NCI-H1436 (cell line): ENCODE measurements around the gene SKIC3.

Experiments
- DNase-seq: peaks from one replicate; lab custom pipeline; 2025; lab: John Stamatoyannopoulos, UW

SKIC3 gene

DNA sequence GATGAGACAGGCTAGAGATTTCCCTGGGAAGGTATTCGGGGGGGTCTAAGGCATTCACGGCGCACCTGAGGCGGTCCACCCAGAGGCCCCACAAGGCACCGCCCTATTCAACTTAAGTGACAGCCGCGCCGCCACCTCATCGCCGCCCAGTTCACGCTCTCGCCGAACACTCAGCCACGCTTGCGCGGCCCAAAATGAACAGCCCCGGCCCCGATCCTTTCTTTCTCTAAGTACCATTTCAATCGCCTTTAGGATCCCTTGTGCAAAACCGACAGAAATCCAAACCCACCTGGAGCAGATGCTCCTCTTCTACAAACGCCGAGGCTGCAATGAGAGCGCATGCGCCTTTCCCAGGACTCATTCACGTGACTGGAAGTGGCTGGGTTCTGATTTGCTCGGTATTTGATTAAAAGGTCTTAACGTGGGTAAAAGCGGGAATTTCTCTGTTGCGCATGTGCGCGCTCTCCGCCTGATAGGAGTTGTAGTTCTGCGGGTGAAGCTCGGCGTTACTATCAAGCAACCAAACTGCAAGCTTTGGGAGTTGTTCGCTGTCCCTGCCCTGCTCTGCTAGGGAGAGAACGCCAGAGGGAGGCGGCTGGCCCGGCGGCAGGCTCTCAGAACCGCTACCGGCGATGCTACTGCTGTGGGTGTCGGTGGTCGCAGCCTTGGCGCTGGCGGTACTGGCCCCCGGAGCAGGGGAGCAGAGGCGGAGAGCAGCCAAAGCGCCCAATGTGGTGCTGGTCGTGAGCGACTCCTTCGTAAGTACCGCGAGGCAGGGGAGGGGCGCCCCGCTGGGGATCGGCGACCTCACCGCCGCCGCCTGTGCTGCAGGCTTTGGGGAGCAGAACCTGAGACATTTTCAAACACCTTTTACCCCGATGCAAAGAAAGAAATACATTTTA, at the start of gene SKIC3, which contains the start of gene ARSK:
Gene SKIC3 (minus strand): TSS at position 331 of the 902 bp plus-strand sequence. CDS start 7,827 bp downstream, outside the sequence.
Gene ARSK (plus strand): TSS at position 455 of the 902 bp plus-strand sequence. CDS start 178 bp downstream, at position 633.
- DNase-seq, result peak; percentile 95

DNA sequence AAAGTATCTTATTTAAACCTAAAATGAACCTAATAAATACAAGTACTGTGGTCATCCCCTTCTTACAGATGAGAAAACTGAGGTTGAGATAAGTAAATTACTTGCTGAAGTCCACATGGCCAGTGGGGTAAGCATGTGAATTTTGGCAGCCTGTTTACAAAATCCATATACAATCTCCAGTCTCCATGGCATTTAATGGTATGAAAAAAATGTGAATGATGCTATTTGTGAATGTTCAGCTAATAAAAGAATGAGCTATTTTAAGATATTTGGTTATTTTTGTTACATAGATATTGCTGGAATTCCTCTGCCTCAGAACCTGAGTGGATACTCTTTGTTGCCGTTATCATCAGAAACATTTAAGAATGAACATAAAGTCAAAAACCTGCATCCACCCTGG, 45.8 kb upstream of the SKIC3 start:
- no peak for DNase-seq

DNA sequence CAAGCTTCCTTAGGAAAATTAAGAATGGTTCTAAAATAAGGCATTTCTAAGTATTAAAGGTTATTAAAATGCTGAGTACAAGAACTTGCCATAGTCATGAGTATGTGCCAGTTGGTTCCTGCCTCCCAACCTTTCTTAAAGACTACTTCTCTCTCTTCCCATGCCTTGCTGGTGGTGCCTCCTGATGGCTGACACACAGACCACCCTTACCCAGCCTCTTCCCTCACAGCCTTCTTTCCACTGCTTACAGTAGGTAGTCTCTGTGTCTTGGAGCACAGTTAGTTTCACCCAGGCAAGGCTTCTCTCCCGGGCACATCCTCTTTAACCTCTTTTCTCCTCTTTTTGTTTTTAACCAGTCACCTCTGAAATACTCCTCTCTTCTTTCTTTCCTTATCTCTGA, 44.5 kb upstream of the SKIC3 start:
- no peak for DNase-seq

DNA sequence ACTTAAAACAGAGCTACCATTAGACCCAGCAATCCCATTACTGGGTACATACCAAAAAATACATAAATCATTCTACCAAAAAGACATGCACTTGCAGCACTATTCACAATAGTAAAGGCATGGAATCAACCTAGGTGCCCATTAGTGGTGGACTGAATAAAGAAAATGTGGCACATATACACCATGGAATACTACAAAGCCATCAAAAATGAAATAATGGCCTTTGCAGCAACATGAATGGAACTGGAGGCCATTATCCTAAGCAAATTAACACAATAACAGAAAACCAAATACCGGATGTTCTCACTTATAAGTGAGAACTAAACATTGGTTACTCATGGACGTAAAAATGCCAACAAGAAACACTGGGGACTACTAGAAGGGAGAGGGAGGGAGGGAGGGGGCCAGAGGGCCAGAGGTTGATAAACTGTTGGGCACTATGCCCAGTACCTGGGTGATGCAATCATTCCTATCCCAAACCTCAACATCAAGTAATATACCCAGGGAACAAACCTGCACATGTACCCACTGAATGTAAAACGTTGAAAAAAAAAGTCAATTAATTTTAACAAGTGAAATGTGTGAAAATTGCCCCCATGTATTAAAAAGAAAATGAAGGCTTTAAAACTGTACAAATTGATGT, 40.6 kb upstream of the SKIC3 start:
- no peak for DNase-seq

DNA sequence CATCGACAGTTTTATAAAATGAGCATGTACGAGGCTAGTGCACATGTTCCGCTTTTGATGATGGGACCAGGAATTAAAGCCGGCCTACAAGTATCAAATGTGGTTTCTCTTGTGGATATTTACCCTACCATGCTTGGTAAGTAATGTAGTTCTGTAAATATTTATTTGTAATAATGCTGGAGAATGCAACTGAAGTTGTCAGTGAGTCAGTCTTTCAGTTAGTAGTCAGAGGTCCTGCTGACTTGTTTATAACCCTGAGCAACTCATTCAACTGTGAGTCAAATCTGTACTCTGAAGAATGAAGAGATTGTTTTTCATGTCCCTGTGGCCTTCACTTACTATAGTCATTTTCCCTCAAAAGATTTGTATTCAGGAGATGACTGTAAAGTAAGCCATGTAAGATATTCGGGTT, 36.7 kb upstream of the SKIC3 start:
- no peak for DNase-seq

DNA sequence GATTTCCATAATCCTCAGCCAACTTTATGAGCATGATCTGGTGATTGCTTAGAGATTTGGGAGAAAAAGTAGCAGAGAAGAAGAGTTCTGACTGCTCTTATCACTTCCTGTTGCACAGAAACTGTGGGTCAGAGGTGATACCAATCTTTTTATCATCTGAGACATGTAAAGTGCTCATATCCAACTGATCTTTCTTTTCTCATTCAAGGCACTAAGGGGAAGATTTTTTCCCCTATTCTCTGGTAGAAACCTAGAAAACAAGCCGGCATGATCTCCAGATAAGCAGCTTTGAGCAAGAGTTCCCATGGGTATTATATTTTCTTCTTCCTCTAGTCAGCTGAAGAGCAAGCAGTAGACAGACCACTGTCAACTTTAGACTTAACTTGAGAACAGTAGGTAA, 36.1 kb upstream of the SKIC3 start:
- no peak for DNase-seq

DNA sequence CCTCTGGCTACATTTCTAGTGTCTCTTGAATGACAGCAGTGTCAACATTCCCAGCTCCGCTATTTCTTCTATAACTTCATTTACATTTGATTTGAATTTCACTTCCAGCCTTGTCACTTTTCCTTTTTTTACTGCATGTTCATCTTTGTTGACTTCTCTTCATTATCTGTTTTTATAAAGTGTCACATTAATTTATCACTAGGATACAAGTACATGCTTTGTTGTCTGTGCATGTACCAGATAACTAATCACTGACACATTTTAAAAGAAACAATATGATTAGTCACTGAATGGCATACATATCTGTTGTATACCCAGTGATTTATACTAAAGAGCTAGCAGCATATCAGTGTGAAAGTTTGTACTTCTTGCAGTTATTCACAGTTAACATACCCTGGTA, 29.2 kb upstream of the SKIC3 start:
- DNase-seq, result no peak

DNA sequence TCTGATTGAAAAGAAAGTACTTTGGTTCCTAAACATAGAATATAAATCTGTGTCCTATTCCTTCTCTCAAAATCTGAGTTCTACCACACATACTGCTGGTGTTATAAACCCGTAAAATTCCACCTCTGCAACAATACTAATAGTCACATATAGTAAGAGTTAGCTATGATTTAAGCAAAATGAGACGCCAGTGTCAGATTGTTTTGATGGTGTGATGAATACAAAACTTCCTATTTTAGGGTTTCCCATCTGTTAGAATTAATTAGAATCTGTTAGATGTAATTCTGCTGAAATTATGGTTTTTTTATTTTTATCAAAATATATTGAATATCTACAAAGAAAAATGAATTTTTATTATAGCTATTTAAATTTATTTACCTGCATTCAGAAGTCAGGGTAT, 26.8 kb upstream of the SKIC3 start:
- no peak for DNase-seq

DNA sequence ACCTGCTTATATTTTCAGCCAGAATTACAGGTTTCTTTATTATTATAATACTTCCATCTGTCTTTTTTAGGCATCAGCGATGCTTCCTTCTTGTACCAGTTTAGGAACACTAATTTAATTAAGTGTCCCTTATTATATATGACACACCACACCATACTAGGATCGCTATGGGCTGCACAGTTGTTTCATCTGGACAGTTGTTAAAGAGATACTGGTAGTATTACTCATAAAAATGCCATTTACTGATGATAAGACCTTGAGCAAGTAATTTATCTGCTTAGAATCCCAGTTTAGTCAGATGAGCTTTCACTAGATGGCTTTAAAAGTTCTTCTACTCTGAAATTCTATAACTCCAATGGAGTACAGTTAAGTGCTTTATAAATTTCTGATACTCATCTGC, 17.2 kb upstream of the SKIC3 start:
- DNase-seq, result no peak

DNA sequence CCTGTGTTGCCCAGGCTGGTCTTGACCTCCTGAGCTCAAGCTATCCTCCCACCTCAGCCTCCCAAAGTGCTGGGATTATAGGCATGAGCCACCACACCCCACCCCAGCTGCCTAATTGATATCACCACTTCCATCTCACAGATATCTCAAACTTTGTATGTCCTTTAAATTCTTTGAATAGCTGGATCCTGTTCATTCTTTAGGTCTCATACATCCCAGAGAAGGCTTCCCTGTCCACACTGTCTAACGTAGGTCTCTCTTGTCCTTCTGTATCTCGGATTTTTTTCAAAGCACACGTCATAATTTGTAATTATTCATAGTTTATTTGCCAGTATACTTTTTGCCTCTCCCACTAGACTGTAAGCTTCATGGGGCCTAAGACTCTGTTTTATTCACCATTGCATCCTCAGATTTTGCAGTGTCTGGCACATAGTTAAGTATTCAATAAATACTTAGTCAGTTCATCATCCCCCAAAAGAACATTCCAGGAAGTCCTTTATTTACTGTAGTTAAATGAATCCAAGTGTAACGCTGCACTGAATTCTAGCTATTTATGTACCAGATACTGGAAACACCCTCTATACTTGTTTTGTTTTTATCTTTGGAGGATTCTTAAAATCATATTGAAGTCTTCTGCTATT, 10.6 kb upstream of the SKIC3 start:
- DNase-seq, result no peak

DNA sequence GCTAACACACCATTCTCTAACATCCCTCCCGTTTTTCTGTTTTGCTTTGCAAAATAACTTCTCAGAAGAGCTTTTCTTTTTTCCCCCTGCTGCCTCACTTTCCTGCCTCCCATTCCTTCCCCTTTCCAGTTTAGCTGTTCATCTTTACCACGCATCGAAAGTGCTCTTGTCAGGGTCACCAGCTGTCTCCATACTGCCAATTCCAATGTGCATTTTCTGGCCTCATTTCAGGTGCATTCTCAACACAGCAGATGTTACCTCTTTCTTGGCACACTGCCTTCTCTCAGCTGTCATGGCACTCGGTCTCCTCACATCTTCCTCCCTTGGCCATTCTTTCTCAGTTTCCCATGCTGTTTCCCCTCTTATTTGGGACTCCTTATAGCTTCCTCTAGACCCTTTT, 9.7 kb upstream of the SKIC3 start:
- no peak for DNase-seq

DNA sequence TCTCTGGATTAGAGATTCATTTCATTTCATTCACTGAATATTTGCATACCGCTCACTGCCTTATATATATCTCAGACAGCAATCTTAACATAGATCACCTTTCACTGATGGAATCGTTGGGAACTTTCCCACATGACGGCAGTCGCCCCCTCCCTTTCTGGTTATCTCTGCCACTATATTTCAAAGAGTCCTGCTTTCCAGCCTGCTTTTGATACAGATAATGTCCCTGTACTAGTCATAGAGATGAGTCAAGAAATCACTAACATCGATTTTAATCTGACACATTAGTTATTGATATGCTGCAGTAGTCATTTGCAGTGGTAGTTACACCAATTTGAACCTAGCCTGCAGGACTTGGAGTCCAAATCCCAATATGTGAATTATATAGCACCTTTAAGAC, 8.6 kb upstream of the SKIC3 start:
- no peak for DNase-seq

DNA sequence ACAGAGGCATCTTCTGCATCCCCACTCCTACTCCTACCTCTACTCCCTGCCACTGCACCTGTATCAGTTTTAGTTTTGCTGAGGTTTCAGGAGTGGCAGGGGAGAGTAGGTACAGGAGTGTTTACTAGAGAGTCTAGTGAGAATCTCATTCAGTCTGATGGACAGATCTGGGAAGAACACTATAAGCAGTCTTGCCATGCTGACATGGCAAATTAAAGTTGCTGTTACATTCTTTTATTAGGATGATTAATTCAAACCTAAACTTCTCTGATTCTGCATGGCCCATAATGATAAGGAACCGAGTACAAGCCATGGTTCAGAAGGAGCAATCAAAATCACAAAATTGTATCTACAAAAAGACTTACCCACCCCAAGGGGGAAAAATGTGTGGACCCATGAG, 7.5 kb upstream of the SKIC3 start:
- DNase-seq, result no peak

DNA sequence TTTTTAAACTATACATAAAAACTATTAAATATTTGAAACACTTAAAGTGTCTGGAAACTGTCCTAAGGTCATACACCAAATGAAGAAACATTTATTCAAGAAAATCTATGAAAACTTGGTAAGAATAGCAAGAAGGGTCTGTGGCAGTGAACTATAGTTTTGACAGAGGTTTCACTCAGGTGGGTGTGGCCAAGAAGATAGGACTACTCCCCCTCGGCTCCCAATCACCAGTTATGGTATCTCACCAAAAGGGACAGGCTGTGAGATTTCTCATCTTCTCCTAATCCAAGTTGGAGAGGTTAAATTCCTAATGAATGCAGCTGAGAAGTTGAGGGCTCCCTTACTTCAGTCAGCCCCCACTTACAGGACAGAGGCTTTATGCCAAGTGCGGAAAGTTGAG, 3.1 kb upstream of the SKIC3 start:
- no peak for DNase-seq

DNA sequence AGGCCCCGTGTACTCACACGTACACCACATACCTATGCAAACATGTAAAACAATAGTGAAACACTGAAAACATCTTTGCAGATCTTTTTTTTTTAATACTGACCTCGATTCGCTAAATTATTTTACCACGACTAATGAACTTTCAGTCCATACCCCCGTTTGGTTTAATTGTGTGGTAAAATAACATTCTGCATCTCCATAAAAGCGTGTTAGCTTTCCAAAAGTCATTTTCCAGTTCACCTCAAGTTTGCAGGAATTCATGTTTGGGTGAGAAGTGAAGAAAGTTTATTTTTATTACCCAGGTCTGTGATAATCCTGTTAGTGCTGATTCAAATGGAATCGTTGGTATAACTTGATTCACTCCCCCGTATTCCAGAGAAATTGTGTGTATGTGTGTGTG, 776 bp upstream of the SKIC3 start:
- DNase-seq, result no peak

DNA sequence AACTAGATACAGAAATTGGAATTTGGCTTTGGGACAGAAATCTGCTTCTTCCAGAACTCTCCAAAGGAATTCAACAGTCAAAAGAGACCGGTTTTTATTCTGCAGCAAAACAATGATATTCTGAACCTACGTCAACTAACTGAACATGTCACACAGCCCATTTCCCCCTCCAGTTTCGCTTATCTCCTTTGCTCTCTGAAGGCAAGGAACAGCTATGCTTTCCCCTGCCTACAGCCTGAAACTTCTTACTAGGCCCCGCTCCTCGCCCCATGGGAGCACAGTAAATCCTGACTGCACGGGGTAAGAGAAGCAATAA, 488 bp downstream of the SKIC3 start:
- no peak for DNase-seq

DNA sequence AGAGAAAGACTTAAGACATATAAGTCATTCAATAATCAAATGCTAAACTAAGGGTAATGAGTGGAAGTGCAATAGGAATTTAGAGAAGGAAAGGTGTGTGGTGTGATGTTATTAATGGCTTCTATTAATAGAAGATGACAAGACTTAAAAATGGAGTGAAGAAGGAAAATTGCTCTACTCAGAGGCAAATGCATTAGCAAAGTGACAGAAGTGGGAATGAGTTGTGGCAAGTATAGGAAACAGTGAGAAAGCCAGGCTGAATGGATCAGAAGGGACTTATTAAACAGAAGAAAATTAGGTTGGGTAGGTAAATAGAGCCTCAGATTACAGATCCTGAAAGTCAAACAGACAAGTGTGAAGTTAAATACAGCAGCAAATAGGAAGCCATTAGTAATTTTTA, 5.7 kb downstream of the SKIC3 start:
- DNase-seq, result no peak

DNA sequence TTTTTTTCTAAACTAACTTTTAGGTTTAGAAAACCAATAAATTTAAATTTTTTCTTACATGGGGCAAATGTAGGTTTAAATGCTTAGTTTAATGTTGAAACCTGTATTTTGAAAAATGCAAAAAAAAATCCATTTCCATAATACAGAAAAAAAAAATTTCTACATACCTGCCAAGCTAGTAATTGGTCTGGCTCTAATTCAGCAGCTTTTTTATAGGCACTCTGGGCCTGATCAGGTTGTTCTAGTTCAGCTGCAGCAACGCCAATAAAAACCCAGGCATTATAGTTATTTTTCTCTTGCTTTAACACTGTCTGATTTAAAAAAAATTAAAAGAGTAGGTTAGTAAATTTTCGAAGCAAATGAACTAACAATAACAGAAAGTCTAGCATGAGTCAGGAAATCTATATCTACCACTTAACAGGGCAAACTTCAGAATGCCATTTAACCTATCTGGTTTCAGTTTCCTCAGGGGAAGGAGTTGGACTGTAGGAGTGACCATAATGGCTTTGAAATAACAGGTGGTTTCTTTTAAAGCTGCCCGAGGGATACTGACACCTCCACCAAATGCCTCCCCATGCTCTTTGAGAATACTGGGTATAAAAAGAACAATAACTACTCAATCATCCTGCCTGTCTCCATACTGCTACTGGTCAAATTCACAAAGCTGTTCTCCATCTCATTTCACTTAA, 11.6 kb downstream of the SKIC3 start:
- DNase-seq, result no peak

DNA sequence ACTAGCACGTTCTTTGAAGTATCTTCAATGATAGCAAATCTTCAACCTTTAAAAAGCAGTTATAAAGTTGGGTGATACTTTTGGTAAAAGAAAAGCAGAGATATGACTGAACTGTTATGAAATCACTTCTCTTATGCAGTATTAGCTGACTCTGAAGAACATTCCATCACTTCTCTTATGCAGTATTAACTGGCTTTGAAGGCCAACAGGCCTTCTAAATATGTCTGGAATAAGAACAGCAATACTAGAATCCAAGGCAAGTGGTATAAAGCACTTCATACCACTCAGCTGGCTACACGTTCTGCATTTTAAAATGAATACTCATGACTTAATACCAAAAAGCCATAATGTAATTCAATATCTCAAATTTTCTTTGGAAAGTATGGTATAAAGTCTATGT, 17.3 kb downstream of the SKIC3 start:
- no peak for DNase-seq

DNA sequence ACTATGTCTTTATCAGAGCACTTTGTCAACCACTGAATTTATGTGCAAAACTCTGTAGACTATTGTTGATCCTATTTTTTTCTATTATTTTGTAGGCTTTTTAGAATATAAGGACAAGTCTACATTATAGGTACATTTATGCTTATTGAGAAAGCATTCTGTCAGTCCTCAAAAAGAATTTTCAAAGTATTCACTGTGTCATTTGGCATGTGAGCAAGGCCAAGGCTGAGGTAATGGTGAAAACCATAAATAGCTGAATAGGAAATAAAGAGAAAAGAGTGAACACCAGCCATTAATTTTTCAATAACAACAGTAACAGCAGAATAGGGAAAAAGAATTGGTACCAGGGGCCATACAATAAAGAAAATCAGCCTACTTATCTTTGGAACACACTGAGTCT, 21.0 kb downstream of the SKIC3 start:
- DNase-seq, result no peak

DNA sequence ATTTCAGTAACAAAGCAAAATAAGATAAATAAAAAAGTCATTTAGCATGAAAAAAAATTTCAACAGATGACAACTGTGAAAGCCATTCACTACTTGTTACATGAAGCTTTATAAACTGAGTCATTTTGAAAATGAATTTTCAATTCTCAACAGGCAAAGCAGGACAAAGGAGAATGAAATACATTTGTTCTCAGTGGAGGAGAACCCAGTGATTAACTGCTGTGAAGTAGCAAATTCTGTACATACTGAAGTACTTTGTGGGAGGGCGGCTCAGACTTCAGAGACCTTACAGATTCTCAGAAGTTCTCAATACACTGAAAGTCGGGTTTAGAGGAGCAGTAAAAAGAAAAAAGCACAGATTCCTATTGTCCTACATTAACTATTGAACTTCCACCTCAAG, 21.7 kb downstream of the SKIC3 start:
- no peak for DNase-seq

DNA sequence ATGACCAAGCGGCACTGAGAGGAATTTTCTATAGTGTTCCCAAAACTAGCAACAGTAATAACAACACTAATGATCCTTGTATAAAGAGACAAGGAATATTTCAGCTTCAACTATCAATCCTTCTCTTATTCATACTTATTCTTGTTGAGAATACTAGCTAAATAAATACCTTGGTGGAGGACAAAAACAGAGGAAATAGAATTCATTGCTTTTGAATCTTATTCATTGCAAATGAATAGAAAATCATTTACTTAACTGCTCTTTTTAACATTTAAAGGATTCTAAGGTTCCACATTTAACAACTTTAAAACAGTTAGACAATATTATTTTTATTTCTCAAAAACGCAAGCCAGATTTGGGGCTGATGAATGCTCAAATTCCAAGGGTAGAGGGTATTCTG, 22.4 kb downstream of the SKIC3 start:
- DNase-seq, result no peak

DNA sequence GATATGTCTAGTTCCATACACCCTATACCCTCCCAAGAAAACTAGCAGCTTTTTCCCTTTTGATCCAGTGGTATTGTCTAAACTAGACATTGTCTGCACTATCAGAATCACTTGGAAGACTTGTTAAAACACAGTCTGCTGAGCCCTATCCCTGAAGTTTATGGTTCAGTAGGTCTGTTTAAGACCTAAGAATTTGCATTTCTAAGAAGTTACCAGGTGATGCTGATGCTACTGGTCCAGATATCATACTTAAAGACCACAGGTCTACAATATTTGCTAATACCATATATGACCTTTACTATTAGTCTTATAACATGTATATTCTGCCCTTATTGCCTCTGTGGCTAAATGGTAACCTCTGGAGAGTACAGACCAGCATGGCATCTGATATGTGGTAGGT, 23.3 kb downstream of the SKIC3 start:
- DNase-seq, result no peak
